GM12878 (cell line): ENCODE measurements around the gene AP5B1. TPM values are rescaled to one million over a fixed set of nuclear protein-coding genes. Genes with fewer than 3 reads are reported as not detected.

ENCODE experiments used
- ATAC-seq: fragments of 200-7000 bp; cut with Tn5 transposase; 3 replicates; pipeline ENCODE4 v1.9.1; 2020; ENCODE audit warnings: mild to moderate bottlenecking, moderate library complexity
- BruUV-seq: library from RNA; stranded (reverse); fragments of 400-500 nt; replicated peaks from 2 replicates; lab custom pipeline; 2021; lab: Mats Ljungman, UMichigan
- CTCF ChIA-PET: fragments of 300-600 bp; sonication (Branson Sonifier 250); formaldehyde crosslinking; extraction: SDS; loops from one replicate; lab custom pipeline; 2021; ENCODE audit warnings: inconsistent platforms; lab: Yijun Ruan, JAX
- POLR2A ChIA-PET: fragments of 350-600 bp; formaldehyde crosslinking; extraction: SDS; loops from one replicate; lab custom pipeline; 2021; ENCODE audit warnings: inconsistent platforms; lab: Charles Lee
- RAD21 ChIA-PET: fragments of 300-600 bp; sonication (Branson Sonifier 250); formaldehyde crosslinking; loops from one replicate; lab custom pipeline; 2023; ENCODE audit warnings: antibody characterized with exemption; ENCODE audit not compliant: unreplicated experiment; lab: Charles Lee
- SMC1A ChIA-PET: fragments of 300-600 bp; sonication (Branson Sonifier 250); formaldehyde crosslinking; loops from one replicate; lab custom pipeline; 2023; ENCODE audit not compliant: unreplicated experiment, uncharacterized antibody; lab: Charles Lee
- DNase-seq: peaks from one replicate; pipeline ENCODE4 v3.0.0-alpha.2; 2011; ENCODE audit warnings: low read depth, low spot score
- FAIRE-seq: peaks from 3 replicates; lab custom pipeline; 2011; peaks lifted over from hg19 to GRCh38; lab: Jason Lieb, UNC
- H2AFZ ChIP-seq: 2 replicates; pipeline ENCODE4 v1.6.0; 2011; ENCODE audit warnings: low read depth, low read length, control low read depth; ENCODE audit not compliant: control insufficient read depth
- H3K27ac ChIP-seq: 2 replicates; pipeline ENCODE4 v1.5.1; 2011; ENCODE audit warnings: control low read depth; ENCODE audit not compliant: control insufficient read depth, insufficient read depth
- H3K27me3 ChIP-seq, 2 experiments: replicated peaks in 1 of 2; 2 replicates each; pipeline versions ENCODE4 v1.6.0 to v1.6.1; 2011; ENCODE audit warnings: low read length in 1 of 2; ENCODE audit not compliant: control insufficient read depth in 2 of 2, insufficient read depth in 2 of 2
- H3K36me3 ChIP-seq, 2 experiments: 2 replicates each; pipeline ENCODE4 v1.5.1; 2011; ENCODE audit warnings: low read length in 1 of 2; ENCODE audit not compliant: control insufficient read depth in 2 of 2, insufficient read depth in 2 of 2
- H3K4me1 ChIP-seq: 2 replicates; pipeline ENCODE4 v1.6.1; 2011; ENCODE audit warnings: mild to moderate bottlenecking, low read length, moderate library complexity, mixed read lengths; ENCODE audit not compliant: control insufficient read depth, insufficient read depth
- H3K4me2 ChIP-seq: 2 replicates; pipeline ENCODE4 v1.6.0; 2011; ENCODE audit warnings: control low read depth; ENCODE audit not compliant: control insufficient read depth, insufficient read depth
- H3K4me3 ChIP-seq: fragments of 200-600 bp; sonication (generic); 2 replicates; pipeline ENCODE4 v1.5.1; 2016
- H3K79me2 ChIP-seq: 2 replicates; pipeline ENCODE4 v1.6.0; 2011; ENCODE audit warnings: low read length; ENCODE audit not compliant: control insufficient read depth, insufficient read depth
- H3K9ac ChIP-seq: 2 replicates; pipeline ENCODE4 v1.8.0; 2011; ENCODE audit warnings: low read length, control low read depth, mixed read lengths; ENCODE audit not compliant: control insufficient read depth, insufficient read depth
- H3K9me3 ChIP-seq: replicated peaks from 3 replicates; pipeline ENCODE4 v1.5.1; 2011; ENCODE audit warnings: mild to moderate bottlenecking, low read length; ENCODE audit not compliant: control insufficient read depth, insufficient read depth
- H4K20me1 ChIP-seq: 2 replicates; pipeline ENCODE4 v1.6.0; 2011; ENCODE audit not compliant: control insufficient read depth, insufficient read depth
- CHD1 ChIP-seq: IDR thresholded peaks from 2 replicates; pipeline ENCODE4 v1.6.1; 2012; ENCODE audit warnings: low read depth, low read length, improper control_type of control experiment
- FOXM1 ChIP-seq: IDR thresholded peaks from 2 replicates; pipeline ENCODE4 v1.6.1; 2012; ENCODE audit warnings: low read depth, mild to moderate bottlenecking, inconsistent platforms, low read length, moderate library complexity
- MTA3 ChIP-seq: IDR thresholded peaks from 2 replicates; pipeline ENCODE4 v1.6.1; 2012; ENCODE audit warnings: low read length, inconsistent platforms, borderline replicate concordance
- NR2C1 ChIP-seq: fragments of 450-650 bp; IDR thresholded peaks from 2 replicates; pipeline ENCODE4 v1.6.1; 2017; ENCODE audit warnings: antibody characterized with exemption, mild to moderate bottlenecking, moderate library complexity
- WRNIP1 ChIP-seq: IDR thresholded peaks from 2 replicates; pipeline ENCODE4 v1.6.1; 2011; ENCODE audit warnings: low read depth, low read length, improper control_type of control experiment, borderline replicate concordance
- ZNF217 ChIP-seq: fragments of 450-650 bp; IDR thresholded peaks from 2 replicates; pipeline ENCODE4 v1.6.1; 2017; ENCODE audit warnings: antibody characterized with exemption, mild to moderate bottlenecking
- ZNF24 ChIP-seq: fragments of 450-650 bp; IDR thresholded peaks from 2 replicates; pipeline ENCODE4 v1.6.1; 2017; ENCODE audit warnings: antibody characterized with exemption, mild to moderate bottlenecking
- ZNF384 ChIP-seq: IDR thresholded peaks from 2 replicates; pipeline ENCODE4 v1.6.1; 2012; ENCODE audit warnings: low read depth, mild to moderate bottlenecking, low read length, improper control_type of control experiment, borderline replicate concordance
- ZZZ3 ChIP-seq: IDR thresholded peaks from 2 replicates; pipeline ENCODE4 v1.6.1; 2011; ENCODE audit warnings: low read depth; ENCODE audit not compliant: control insufficient read depth, insufficient read length
- WGBS: methylation state at CpG from one replicate; pipeline ENCODE4 v1.1.6; 2016; ENCODE audit warnings: low lambda C conversion rate; ENCODE audit not compliant: insufficient replicate concordance, insufficient coverage; ENCODE audit errors: missing lambda C conversion rate; 5-methylcytosine and 5-hydroxymethylcytosine counted together
- in situ Hi-C: fragments of 300-500 bp; cut with MboI; formaldehyde crosslinking; loops from 9 replicates; pipeline ENCODE4 v1.14.3; 2018; ENCODE audit warnings: mixed read lengths
- intact Hi-C: fragments of 100-400 bp; cut with micrococcal nuclease; formaldehyde crosslinking; loops from one replicate; pipeline ENCODE4 v1.14.2; 2022; ENCODE audit not compliant: unreplicated experiment
- polyA plus RNA-seq, 11 experiments: library from polyadenylated mRNA; depleted of rRNA in 4 of 11; unstranded in 6 of 11; stranded (reverse) in 5 of 11; fragments of >200 nt; fragmentation: Nextera tagmentation in 4 of 11; fragmentation: Illumina TruSeq in 1 of 11; extraction: Ambion mirVana in 4 of 11; extraction: Trizol in 1 of 11; gene quantifications; 1 replicate in 1 of 11; 2 replicates in 10 of 11; pipeline versions ENCODE4 v1.2.1 to v1.2.3, GENCODE V29; 2011 to 2016; ENCODE audit warnings: inconsistent platforms in 2 of 11, missing spikeins in 2 of 11, low read depth in 1 of 11
- total RNA-seq, 4 experiments: library from RNA; depleted of rRNA in 3 of 4; stranded (reverse); fragments of >200 nt in 3 of 4; fragmentation: Illumina TruSeq in 1 of 4; extraction: Trizol in 1 of 4; gene quantifications; 2 replicates each; pipeline versions ENCODE4 v1.2.1 to v1.2.3, GENCODE V29; 2013 to 2021
- TF ChIP-seq, protein P1 (sequence below): fragments of 450-650 bp; IDR thresholded peaks from 2 replicates; pipeline ENCODE4 v1.6.1; 2016; ENCODE audit warnings: mild to moderate bottlenecking
- TF ChIP-seq, protein P2 (sequence below): fragments of 450-650 bp; IDR thresholded peaks from 2 replicates; pipeline ENCODE4 v1.6.1; 2018; ENCODE audit warnings: mild to moderate bottlenecking, low read depth, moderate library complexity; ENCODE audit not compliant: partially characterized antibody
- TF ChIP-seq, protein P3 (sequence below): fragments of 450-650 bp; formaldehyde crosslinking; IDR thresholded peaks from 2 replicates; pipeline ENCODE4 v1.5.0; 2022; ENCODE audit warnings: mild to moderate bottlenecking, missing genetic modification characterization
- TF ChIP-seq, protein P4 (sequence below): IDR thresholded peaks from 2 replicates; pipeline ENCODE4 v1.6.1; 2011; ENCODE audit warnings: low read depth, mild to moderate bottlenecking, low read length, moderate library complexity, borderline replicate concordance; ENCODE audit errors: extremely low read depth

Gene AP5B1
- total and polyA plus RNA-seq, 10 of the 15 experiments (the other 5 are each of a cell fraction or from before 2014, with no cell fraction given): 0.47 to 13.1 (median 4.8) TPM

DNA sequence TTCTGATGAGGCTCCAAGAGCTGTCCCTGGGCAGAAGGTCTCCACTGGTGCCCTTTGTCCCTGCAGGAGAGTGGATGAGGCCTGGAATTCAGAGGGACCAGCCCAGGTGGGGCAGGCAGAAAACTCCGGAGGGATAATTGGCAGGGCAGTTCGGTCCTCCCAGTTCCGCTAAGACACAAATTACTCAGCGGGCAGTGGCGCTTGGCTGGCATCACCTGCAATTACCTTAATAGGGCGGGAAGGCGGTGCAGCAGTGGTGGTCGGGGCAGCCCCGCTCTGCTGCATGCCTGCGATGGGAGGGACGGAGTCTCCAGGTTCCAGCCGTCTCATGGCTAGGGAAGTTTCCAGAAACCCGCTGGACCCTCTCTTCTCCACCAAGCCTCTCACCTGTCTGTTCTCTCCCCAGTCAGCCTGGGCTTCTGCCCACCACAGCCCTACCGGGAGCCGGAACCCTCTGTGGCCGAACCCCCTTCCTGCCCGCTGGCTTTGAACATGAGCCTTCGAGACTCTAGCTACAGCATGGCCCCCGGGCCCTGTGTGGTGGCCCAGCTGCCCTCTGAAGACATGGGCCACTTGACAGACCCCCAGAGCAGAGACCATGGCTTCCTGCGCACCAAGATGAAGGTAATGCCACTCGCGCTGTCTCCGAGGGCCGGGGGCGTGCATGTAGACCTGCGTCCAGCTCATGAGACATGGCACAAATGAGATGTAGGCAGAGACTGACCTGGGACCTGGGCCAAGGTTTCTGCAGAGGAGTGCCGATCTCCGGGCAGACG, 13.0 kb upstream of the AP5B1 start:
- Histone ChIP-seq H3K9ac (no peak overlapping the region), H2AFZ (no peak overlapping the region), H3K79me2 (no peaks in the 10 kb centered on the region), H4K20me1 (no peaks in the 10 kb centered on the region), H3K9me3 (no peaks in the 10 kb centered on the region), H3K4me1 (peaks cover 17% of the 10 kb centered on the region), H3K4me2 (no peak overlapping the region), H3K27me3 (no peaks in the 10 kb centered on the region), H3K4me3 (no peak overlapping the region), H3K27ac (no peak overlapping the region), H3K36me3 (no peaks in the 10 kb centered on the region)
- ChIA-PET CTCF (interaction anchor here (1.0 to 2.6 kb wide), 3 partner anchors 9 to 14 kb away, joined by 3 to 13 read pairs (median 5); no protein-coding TSS in a partner anchor), RAD21 (interaction anchor here (1.8 kb wide), 1 partner anchor 14 kb away, joined by 5 read pairs; the partner anchor contains the start of gene AP5B1), POLR2A (interaction anchor here (1.0 to 1.1 kb wide), 2 partner anchors 8 to 15 kb away, joined by 3 read pairs; no protein-coding TSS in a partner anchor), SMC1A (interaction anchor here (1.1 kb wide), 1 partner anchor 19 kb away, joined by 3 read pairs; no protein-coding TSS in a partner anchor)
- no peak for ATAC-seq
- intact Hi-C loops: no loop called here
- FAIRE-seq: no peak
- 89% methylated on average over 28 of the region's 29 CpGs for WGBS
- in situ Hi-C loops: no loop called here
- no peak for DNase-seq
- no TSS peak for BruUV-seq
- no peak for TF ChIP-seq FOXM1
- TF ChIP-seq ZNF24: no peak
- no peak for TF ChIP-seq ZZZ3
- TF ChIP-seq, protein P1, sequence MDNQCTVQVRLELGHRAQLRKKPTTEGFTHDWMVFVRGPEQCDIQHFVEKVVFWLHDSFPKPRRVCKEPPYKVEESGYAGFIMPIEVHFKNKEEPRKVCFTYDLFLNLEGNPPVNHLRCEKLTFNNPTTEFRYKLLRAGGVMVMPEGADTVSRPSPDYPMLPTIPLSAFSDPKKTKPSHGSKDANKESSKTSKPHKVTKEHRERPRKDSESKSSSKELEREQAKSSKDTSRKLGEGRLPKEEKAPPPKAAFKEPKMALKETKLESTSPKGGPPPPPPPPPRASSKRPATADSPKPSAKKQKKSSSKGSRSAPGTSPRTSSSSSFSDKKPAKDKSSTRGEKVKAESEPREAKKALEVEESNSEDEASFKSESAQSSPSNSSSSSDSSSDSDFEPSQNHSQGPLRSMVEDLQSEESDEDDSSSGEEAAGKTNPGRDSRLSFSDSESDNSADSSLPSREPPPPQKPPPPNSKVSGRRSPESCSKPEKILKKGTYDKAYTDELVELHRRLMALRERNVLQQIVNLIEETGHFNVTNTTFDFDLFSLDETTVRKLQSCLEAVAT: no peak
- TF ChIP-seq, protein P2, sequence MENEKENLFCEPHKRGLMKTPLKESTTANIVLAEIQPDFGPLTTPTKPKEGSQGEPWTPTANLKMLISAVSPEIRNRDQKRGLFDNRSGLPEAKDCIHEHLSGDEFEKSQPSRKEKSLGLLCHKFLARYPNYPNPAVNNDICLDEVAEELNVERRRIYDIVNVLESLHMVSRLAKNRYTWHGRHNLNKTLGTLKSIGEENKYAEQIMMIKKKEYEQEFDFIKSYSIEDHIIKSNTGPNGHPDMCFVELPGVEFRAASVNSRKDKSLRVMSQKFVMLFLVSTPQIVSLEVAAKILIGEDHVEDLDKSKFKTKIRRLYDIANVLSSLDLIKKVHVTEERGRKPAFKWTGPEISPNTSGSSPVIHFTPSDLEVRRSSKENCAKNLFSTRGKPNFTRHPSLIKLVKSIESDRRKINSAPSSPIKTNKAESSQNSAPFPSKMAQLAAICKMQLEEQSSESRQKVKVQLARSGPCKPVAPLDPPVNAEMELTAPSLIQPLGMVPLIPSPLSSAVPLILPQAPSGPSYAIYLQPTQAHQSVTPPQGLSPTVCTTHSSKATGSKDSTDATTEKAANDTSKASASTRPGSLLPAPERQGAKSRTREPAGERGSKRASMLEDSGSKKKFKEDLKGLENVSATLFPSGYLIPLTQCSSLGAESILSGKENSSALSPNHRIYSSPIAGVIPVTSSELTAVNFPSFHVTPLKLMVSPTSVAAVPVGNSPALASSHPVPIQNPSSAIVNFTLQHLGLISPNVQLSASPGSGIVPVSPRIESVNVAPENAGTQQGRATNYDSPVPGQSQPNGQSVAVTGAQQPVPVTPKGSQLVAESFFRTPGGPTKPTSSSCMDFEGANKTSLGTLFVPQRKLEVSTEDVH: no peak
- no peak for TF ChIP-seq ZNF217
- TF ChIP-seq ZNF384: no peak
- TF ChIP-seq, protein P3, sequence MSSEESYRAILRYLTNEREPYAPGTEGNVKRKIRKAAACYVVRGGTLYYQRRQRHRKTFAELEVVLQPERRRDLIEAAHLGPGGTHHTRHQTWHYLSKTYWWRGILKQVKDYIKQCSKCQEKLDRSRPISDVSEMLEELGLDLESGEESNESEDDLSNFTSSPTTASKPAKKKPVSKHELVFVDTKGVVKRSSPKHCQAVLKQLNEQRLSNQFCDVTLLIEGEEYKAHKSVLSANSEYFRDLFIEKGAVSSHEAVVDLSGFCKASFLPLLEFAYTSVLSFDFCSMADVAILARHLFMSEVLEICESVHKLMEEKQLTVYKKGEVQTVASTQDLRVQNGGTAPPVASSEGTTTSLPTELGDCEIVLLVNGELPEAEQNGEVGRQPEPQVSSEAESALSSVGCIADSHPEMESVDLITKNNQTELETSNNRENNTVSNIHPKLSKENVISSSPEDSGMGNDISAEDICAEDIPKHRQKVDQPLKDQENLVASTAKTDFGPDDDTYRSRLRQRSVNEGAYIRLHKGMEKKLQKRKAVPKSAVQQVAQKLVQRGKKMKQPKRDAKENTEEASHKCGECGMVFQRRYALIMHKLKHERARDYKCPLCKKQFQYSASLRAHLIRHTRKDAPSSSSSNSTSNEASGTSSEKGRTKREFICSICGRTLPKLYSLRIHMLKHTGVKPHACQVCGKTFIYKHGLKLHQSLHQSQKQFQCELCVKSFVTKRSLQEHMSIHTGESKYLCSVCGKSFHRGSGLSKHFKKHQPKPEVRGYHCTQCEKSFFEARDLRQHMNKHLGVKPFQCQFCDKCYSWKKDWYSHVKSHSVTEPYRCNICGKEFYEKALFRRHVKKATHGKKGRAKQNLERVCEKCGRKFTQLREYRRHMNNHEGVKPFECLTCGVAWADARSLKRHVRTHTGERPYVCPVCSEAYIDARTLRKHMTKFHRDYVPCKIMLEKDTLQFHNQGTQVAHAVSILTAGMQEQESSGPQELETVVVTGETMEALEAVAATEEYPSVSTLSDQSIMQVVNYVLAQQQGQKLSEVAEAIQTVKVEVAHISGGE (CRISPR knock-in tag): no peak
- TF ChIP-seq, protein P4, sequence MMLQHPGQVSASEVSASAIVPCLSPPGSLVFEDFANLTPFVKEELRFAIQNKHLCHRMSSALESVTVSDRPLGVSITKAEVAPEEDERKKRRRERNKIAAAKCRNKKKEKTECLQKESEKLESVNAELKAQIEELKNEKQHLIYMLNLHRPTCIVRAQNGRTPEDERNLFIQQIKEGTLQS: no peak
- TF ChIP-seq NR2C1: no peak
- no peak for TF ChIP-seq MTA3
- TF ChIP-seq CHD1: no peak
- TF ChIP-seq WRNIP1: no peak
